Endothelial cell of umbilical vein (primary cell): ENCODE measurements around the gene TMEFF2. TPM values are rescaled to one million over a fixed set of nuclear protein-coding genes. Genes with fewer than 3 reads are reported as not detected.

ENCODE experiments used
- BruUV-seq: library from RNA; stranded (reverse); fragments of 400-500 nt; replicated peaks from 2 replicates; lab custom pipeline; 2021; lab: Mats Ljungman, UMichigan
- CTCF ChIA-PET: fragments of 300-600, 350-600 bp; sonication (Branson Sonifier 250); formaldehyde crosslinking; loops from one replicate; lab custom pipeline; 2021; ENCODE audit warnings: antibody characterized with exemption, inconsistent platforms; lab: Charles Lee
- POLR2A ChIA-PET: fragments of 300-600, 350-600 bp; sonication (Branson Sonifier 250); formaldehyde crosslinking; loops from one replicate; lab custom pipeline; 2021; ENCODE audit warnings: antibody characterized with exemption, inconsistent platforms; lab: Charles Lee
- DNase-seq: peaks from one replicate; pipeline ENCODE4 v3.0.0-alpha.2; 2011; ENCODE audit warnings: low read depth, low spot score
- FAIRE-seq: peaks from 2 replicates; lab custom pipeline; 2011; peaks lifted over from hg19 to GRCh38; lab: Jason Lieb, UNC
- H2AFZ ChIP-seq: 2 replicates; pipeline ENCODE4 v1.6.0; 2012; ENCODE audit warnings: low read depth, low read length, control low read depth, inconsistent platforms
- H3K27ac ChIP-seq: 2 replicates; pipeline ENCODE4 v1.5.1; 2011; ENCODE audit warnings: low read depth, mild to moderate bottlenecking, control low read depth, low read length, moderate library complexity; ENCODE audit not compliant: insufficient read depth
- H3K27me3 ChIP-seq, 2 experiments: 2 replicates each; pipeline versions ENCODE4 v1.6.0 to v1.6.1; 2011; ENCODE audit warnings: low read length in 2 of 2, mixed read lengths in 1 of 2; ENCODE audit not compliant: control insufficient read depth in 2 of 2, insufficient read depth in 2 of 2
- H3K36me3 ChIP-seq, 2 experiments: 2 replicates in 1 of 2; 3 replicates in 1 of 2; pipeline ENCODE4 v1.5.1; 2011; ENCODE audit warnings: low read length in 2 of 2, mild to moderate bottlenecking in 1 of 2, moderate library complexity in 1 of 2; ENCODE audit not compliant: control insufficient read depth in 2 of 2, insufficient read depth in 2 of 2; ENCODE audit errors: extremely low read depth in 1 of 2
- H3K4me1 ChIP-seq: 3 replicates; pipeline ENCODE4 v1.5.1; 2011; ENCODE audit warnings: mild to moderate bottlenecking, low read length; ENCODE audit not compliant: control insufficient read depth, insufficient read depth; ENCODE audit errors: extremely low read depth
- H3K4me2 ChIP-seq: 2 replicates; pipeline ENCODE4 v1.6.1; 2011; ENCODE audit warnings: low read length, control low read depth, mixed read lengths; ENCODE audit not compliant: insufficient read depth
- H3K4me3 ChIP-seq, 3 experiments: fragments of 200-600 bp in 1 of 3; sonication (generic), shearing (Covaris generic) in 1 of 3; replicated peaks in 1 of 3; 2 replicates each; pipeline ENCODE4 v1.5.1; 2011 to 2016; ENCODE audit warnings: control low read depth in 3 of 3, low read length in 3 of 3, mild to moderate bottlenecking in 2 of 3, inconsistent platforms in 1 of 3, low read depth in 1 of 3, moderate library complexity in 1 of 3; ENCODE audit not compliant: insufficient read depth in 1 of 3
- H3K79me2 ChIP-seq: 2 replicates; pipeline ENCODE4 v1.6.0; 2012; ENCODE audit warnings: low read length, inconsistent platforms; ENCODE audit not compliant: control insufficient read depth, insufficient read depth
- H3K9ac ChIP-seq: replicated peaks from 2 replicates; pipeline ENCODE3; 2011; ENCODE audit warnings: low read length, control low read depth; ENCODE audit not compliant: insufficient read depth; ENCODE audit errors: extremely low read depth
- H3K9me1 ChIP-seq: replicated peaks from 3 replicates; pipeline ENCODE4 v1.6.0; 2011; ENCODE audit warnings: mild to moderate bottlenecking, low read length; ENCODE audit not compliant: control insufficient read depth, insufficient read depth; ENCODE audit errors: extremely low read depth
- H3K9me3 ChIP-seq: replicated peaks from 2 replicates; pipeline ENCODE4 v1.5.1; 2012; ENCODE audit warnings: low read length, inconsistent platforms; ENCODE audit not compliant: control insufficient read depth, insufficient read depth
- H4K20me1 ChIP-seq: replicated peaks from 2 replicates; pipeline ENCODE3; 2011; ENCODE audit warnings: mild to moderate bottlenecking, low read length; ENCODE audit not compliant: control insufficient read depth, insufficient read depth; ENCODE audit errors: extremely low read depth
- CTCF ChIP-seq, 2 donors: IDR thresholded peaks; 1 replicate in 1 of 2; 2 replicates in 1 of 2; pipeline ENCODE4 v1.5.1; 2011; ENCODE audit warnings: low read length in 2 of 2, mild to moderate bottlenecking in 2 of 2, moderate library complexity in 2 of 2, control low read depth in 1 of 2, inconsistent platforms in 1 of 2, low read depth in 1 of 2; ENCODE audit not compliant: insufficient read depth in 1 of 2; ENCODE audit errors: extremely low read depth in 1 of 2
- EZH2 ChIP-seq: IDR thresholded peaks from 2 replicates; pipeline ENCODE4 v1.6.1; 2012; ENCODE audit warnings: borderline replicate concordance, low read depth, mild to moderate bottlenecking, moderate library complexity, low read length, inconsistent platforms; ENCODE audit not compliant: severe bottlenecking
- FOS ChIP-seq: IDR thresholded peaks from 2 replicates; pipeline ENCODE4 v1.6.1; 2011; ENCODE audit warnings: mild to moderate bottlenecking, low read length, moderate library complexity, borderline replicate concordance; ENCODE audit not compliant: insufficient read depth
- GATA2 ChIP-seq: IDR thresholded peaks from 2 replicates; pipeline ENCODE4 v1.7.0; 2011; ENCODE audit warnings: low read depth, mild to moderate bottlenecking, moderate library complexity, mixed read lengths, low read length; ENCODE audit not compliant: insufficient read length, insufficient read depth
- JUN ChIP-seq: IDR thresholded peaks from 2 replicates; pipeline ENCODE4 v1.6.1; 2011; ENCODE audit warnings: borderline replicate concordance, low read depth; ENCODE audit not compliant: insufficient read length, insufficient read depth
- MAX ChIP-seq: IDR thresholded peaks from 2 replicates; pipeline ENCODE4 v1.6.1; 2011; ENCODE audit not compliant: insufficient read depth, insufficient read length
- MYC ChIP-seq: IDR thresholded peaks from one replicate; pipeline ENCODE4 v1.6.1; 2011; ENCODE audit warnings: mild to moderate bottlenecking, low read depth, low read length
- POLR2A ChIP-seq: IDR thresholded peaks from 2 replicates; pipeline ENCODE4 v1.6.1; 2012; ENCODE audit warnings: low read depth, mild to moderate bottlenecking, control low read depth, low read length
- POLR2AphosphoS5 ChIP-seq: IDR thresholded peaks from 2 replicates; pipeline ENCODE4 v1.6.1; 2012; ENCODE audit warnings: low read depth, mild to moderate bottlenecking, control low read depth, low read length, moderate library complexity; ENCODE audit not compliant: insufficient read depth
- dilution Hi-C: fragments of 300-500 bp; cut with MboI; formaldehyde crosslinking; loops from one replicate; pipeline ENCODE4 v1.15.0; 2019; ENCODE audit warnings: low sequenced_read_pairs; ENCODE audit not compliant: extremely low pct_ligation_motif_present
- intact Hi-C: fragments of 100-400 bp; cut with micrococcal nuclease; formaldehyde crosslinking; loops from one replicate; pipeline ENCODE4 v1.10.0; 2022
- polyA plus RNA-seq, 4 experiments: library from polyadenylated mRNA; depleted of rRNA in 3 of 4; stranded (reverse) in 3 of 4; unstranded in 1 of 4; fragments of >200 nt; gene quantifications; 2 replicates each; pipeline versions ENCODE4 v1.2.1 to v1.2.3, GENCODE V29; 2011 to 2012; ENCODE audit warnings: missing spikeins in 1 of 4
- total RNA-seq: library from RNA; stranded (reverse); gene quantifications from 2 replicates; pipeline ENCODE4 v1.2.3, GENCODE V29; 2021

Gene TMEFF2
- total and polyA plus RNA-seq, 2 donors (not counting 3 experiments of a cell fraction or from before 2014, with no cell fraction given) = 0.18 to 0.20 TPM

- no peaks in the 10 kb centered on the region for H3K27me3 ChIP-seq
- H3K9me3 ChIP-seq = no peaks in the 10 kb centered on the region
- H4K20me1 ChIP-seq = no peaks in the 10 kb centered on the region
- no peak for TF ChIP-seq MYC
- no peak for TF ChIP-seq JUN
- no peak overlapping the region for H2AFZ ChIP-seq
- intact Hi-C loops = no loop called here
- no peaks in the 10 kb centered on the region for H3K4me1 ChIP-seq
- dilution Hi-C loops = no loop called here
- CTCF ChIA-PET = no interaction called here
- no peaks in the 10 kb centered on the region for H3K79me2 ChIP-seq
- no peak overlapping the region for H3K4me2 ChIP-seq
- DNase-seq = no peak
- POLR2A ChIA-PET = no interaction called here
- no peak overlapping the region for H3K9ac ChIP-seq
- no peaks in the 10 kb centered on the region for H3K36me3 ChIP-seq
- no peaks in the 10 kb centered on the region for H3K9me1 ChIP-seq
- H3K4me3 ChIP-seq = no peak overlapping the region
- H3K27ac ChIP-seq = no peak overlapping the region
- no peak for FAIRE-seq
- no TSS peak for BruUV-seq
These were observed 171.7 kb downstream of the TMEFF2 start for GRCh38 chr2:192023006-192023405.

- CTCF ChIA-PET = interaction anchor here (1.9 kb wide), 1 partner anchor 12 kb away, joined by 4 read pairs; no protein-coding TSS in a partner anchor
- POLR2A ChIA-PET = no interaction called here
- no peak overlapping the region for H3K9ac ChIP-seq
These were observed 176.9 kb downstream of the TMEFF2 start for GRCh38 chr2:192017844-192018243.

More at GRCh38 chr2:192017844-192018243, 176.9 kb downstream of the TMEFF2 start:
- intact Hi-C loops = no loop called here
- Histone ChIP-seq H3K27ac (no peak overlapping the region), H3K27me3 (no peaks in the 10 kb centered on the region), H3K79me2 (no peaks in the 10 kb centered on the region), H3K4me1 (no peaks in the 10 kb centered on the region), H3K9me1 (no peaks in the 10 kb centered on the region), H2AFZ (no peak overlapping the region), H3K9me3 (no peaks in the 10 kb centered on the region), H4K20me1 (no peaks in the 10 kb centered on the region), H3K4me3 (no peak overlapping the region), H3K4me2 (no peak overlapping the region), H3K36me3 (no peaks in the 10 kb centered on the region)
- TF ChIP-seq POLR2A = no peak
- no peak for TF ChIP-seq MYC
- no peak for TF ChIP-seq GATA2
- TF ChIP-seq CTCF (IDR thresholded peaks at IDR 0.05; ENCODE audit: extremely low read depth in 1 of 2, insufficient read depth in 1 of 2, low read depth in 1 of 2, low read length in 2 of 2) = no peak
- TF ChIP-seq POLR2AphosphoS5 = no peak
- TF ChIP-seq MAX = no peak
- TF ChIP-seq JUN = no peak
- no peak for TF ChIP-seq EZH2
- no peak for TF ChIP-seq FOS
- BruUV-seq = no TSS peak
- dilution Hi-C loops = no loop called here
- DNase-seq = no peak
- no peak for FAIRE-seq
